HL-60 (cell line): ENCODE measurements around the gene C16orf86.

Source experiments
- CTCF ChIP-seq: IDR thresholded peaks from one replicate; pipeline ENCODE4 v1.5.1; 2011; ENCODE audit warnings: low read length, control low read depth, inconsistent platforms; ENCODE audit not compliant: insufficient read depth
- GABPA ChIP-seq: IDR thresholded peaks from 2 replicates; pipeline ENCODE4 v1.6.1; 2012; ENCODE audit warnings: low read depth
- POLR2AphosphoS5 ChIP-seq: IDR thresholded peaks from 2 replicates; pipeline ENCODE4 v1.6.1; 2012; ENCODE audit warnings: low read depth
- REST ChIP-seq: IDR thresholded peaks from 2 replicates; pipeline ENCODE4 v1.6.1; 2012; ENCODE audit warnings: low read depth; ENCODE audit not compliant: insufficient replicate concordance

GRCh38 chr16:67657017-67657608 is 9.5 kb upstream of the C16orf86 start:
- TF ChIP-seq CTCF (no peak), REST (no peak), POLR2AphosphoS5 (no peak), GABPA (no peak)
